GM20431 (cell line): Measurements from ENCODE around the gene ADGRE3.
"Not testable (repeated sequence)": the region's sequence is repeated elsewhere in the genome, so short reads cannot be mapped to it uniquely, and the experiment has no call there.

Source experiments
- in situ Hi-C: fragments of 300-500 bp; cut with MseI, MboI; formaldehyde crosslinking; loops from one replicate; pipeline ENCODE4 v1.15.0; 2020; ENCODE audit warnings: low sequenced_read_pairs; ENCODE audit not compliant: unreplicated experiment

ADGRE3 gene

DNA sequence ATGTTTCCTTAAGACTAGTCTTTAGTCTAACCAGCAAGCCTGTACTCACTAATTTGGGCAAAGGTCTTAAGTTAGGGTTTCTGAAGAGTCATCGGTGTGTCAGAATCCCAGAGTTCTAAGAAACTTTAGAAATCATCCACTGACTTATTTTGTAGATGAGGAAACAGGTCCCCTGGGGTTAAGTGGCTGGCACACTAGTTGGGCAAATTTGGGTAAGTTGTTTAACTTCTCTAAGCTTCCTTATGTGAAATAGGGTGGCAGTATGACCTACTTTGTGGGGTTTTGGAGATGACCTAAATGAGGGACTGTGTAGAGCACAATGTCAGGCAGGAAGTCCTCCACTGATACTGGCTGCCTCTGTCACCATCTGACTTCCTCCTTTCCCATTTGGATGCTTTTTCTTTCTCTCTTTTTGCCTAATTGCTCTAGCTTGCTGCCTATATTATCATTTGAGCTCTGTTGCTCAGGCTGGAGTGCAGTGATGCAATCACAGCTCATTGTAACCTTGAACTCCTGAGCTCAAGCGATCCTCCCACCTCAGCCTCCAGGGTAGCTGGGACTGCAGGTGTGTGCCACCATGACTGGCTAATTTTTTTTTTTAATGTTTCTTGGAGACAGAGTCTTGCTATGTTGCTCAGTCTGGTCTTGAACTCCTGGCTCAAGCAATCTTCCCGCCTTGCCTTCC lies 2.3 kb downstream of the ADGRE3 start:
- in situ Hi-C loops: no loop called here

DNA sequence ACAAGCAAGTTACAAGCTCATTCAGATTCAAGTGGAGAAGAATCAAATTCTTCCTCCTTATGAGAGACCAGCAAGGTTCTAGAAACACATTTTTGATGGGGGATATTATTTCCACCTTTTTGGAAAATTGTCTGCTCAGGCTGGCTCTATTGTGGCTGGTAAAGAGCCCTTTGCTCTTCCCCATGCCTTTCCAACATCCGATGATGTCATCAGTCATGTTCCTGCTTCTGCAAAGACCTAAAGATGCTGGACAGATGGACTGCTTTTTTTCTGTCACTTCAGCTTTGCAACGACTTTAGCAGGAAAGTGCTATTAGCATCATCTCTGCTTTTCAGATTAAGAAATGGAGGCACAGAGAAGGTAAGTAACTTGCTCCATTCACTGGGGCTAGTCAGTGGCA lies 4.2 kb downstream of the ADGRE3 start:
- in situ Hi-C loops: no loop called here

DNA sequence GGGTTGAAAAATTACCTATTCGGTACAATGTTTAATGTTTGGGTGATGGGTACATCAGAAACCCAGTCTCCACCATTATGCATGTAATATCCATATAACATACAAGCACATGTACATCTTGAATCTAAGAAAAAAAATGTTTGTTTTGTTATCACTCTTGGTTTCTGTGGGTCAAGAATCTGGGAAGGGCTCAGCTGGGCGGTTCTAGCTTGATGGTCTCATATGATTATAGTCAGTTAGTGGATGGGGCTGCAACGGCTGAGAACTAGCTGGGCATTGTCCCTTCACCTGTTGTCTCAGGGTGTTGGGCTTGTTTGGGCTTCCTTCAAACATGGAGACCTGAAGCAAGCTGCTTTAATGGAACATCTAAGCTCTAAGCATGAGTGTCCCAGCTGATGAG lies 4.7 kb downstream of the ADGRE3 start:
- in situ Hi-C loops: no loop called here

DNA sequence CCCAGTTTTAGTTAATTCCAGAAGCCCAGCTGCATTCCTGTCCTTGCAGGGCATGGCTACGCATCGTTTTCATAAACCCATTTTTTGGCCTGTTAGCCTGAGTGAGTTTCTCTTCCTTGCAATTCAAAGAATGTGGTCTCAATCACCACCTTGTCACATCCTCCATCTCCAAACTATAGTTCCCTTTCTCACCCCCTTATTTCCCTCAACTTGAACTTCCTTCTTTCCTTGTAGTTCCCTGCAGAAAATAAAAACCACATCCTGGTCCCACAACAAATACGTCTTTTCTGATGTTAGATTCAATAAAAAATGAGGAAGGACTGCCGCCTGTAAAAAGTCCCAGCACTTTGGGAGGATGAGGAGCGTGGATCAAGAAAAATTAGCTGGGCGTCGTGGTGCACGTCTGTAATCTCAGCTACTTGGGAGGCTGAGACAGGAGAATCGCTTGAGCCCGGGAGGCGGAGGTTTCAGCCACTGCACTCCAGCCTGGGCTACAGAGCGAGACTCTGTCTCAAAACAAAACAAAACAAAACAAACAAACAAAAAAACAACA lies 13.2 kb downstream of the ADGRE3 start:
- in situ Hi-C loops: no loop called here

DNA sequence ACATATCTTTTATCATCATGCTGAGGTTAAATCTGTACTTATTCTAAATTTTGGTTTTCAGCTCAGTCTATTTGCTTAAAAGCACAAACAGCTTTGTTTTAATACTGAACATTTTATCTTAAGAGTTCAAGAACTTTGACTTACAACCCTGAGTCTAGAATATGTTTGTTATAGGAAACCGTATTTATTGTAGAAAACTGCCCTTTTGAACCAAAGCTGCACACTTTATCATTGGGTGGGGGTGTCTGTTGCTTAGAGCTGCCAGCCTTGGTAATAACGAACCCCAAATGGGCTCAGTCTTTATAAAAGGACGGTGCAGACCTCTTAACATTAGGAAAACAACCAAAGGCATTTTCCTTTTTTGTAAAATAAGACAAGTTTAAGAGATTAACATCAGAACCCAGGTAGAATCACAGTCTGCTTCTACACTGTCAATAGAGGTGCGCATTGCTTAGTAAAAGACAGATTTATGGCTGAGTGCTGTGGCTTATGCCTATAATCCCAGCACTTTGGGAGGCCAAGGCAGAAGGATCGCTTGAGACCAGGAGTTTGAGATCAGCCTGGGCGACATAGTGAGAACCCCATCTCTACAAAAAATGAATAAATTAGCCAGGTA lies 14.7 kb downstream of the ADGRE3 start:
- in situ Hi-C loops: no loop called here

DNA sequence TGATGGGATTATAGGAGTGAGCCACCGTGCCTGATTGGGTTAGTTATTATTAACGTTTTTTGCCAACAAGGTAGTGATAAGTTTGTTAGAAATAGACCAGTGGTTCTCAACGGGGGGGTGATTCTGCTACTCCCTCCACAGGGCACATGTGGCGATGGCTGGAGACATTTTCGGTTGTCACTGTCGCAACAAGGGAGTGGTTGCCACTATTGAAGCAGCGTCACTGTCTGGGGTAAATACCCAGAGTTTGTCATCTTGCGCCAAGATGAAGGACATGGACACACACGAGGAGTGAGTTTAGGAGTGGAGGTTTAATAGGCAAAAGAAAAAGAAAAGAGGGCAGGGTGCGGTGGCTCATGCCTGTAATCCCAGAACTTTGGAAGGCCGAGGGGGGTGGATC lies 18.9 kb downstream of the ADGRE3 start:
- in situ Hi-C loops: no loop called here

DNA sequence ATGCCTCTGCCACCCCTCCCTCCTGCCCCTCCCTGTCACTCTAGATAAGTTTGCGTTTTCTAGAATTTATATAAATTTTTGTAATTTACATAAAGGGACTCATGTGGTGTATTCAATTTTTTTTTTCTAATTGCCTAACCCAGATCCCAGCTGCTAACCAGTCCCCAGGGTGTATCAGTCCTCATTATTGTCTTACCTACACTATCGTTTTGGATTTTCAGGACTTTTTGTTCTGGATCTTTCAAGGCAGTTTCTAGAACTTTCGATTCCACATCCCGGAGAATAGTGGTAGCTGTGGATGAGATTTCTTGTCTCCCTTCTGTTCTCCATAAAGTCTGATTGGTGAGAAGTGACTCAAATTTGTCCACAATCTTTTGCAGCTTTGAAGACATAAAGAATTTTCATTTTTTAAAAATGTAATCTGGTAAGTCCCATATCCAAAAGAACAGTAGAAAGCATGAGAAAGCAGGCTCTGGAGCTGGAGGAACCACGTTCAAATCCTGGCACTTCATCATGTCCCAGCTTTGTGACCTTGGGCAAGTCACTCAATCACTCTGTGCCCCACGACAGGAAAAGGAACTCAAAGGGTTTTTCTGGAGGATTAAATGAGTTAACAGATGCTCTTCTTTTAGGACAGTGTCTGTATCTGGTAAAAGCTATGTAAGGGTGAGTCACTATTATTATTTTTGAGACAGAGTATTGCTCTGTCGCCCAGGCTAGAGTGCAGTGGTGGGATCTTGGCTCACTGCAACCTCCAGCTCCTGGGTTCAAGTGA lies 19.7 kb downstream of the ADGRE3 start:
- in situ Hi-C loops: no loop called here

DNA sequence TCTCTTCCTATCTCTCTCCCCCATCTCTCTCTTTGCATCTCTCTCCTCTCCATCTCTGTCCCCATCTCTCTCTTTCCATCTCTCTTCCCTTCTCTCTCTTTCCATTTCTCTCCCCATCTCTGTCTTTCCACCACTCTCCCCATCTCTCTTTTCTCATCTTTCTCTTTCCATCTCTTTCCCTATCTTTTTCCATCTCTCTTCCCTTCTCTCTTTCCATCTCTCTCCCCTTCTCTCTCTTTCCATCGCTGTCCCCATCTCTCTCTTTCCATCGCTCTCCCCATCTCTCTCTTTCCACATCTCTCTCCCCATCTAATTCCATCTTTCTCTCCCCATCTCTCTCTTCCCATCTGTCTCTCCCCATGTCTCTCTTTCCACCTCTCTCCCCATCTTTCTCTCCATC lies 24.5 kb downstream of the ADGRE3 start:
- in situ Hi-C loops: no loop called here

DNA sequence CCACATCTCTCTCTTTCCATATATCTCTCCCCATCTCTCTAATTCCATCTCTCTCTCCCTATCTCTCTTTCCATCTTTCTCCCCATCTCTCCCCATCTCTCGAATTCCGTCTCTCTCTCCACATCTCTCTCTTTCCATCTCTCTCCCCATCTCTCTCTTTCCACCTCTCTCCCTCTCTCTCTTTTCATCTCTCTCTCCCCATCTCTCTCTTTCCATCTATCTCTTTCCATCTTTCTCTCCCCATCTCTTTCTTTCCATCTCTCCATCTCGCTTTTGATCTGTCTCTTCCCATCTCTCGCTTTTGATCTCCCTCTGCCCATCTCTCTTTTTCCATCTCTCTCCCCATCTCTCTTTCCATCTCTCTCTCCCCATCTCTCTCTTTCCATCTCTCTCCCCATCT lies 25.6 kb downstream of the ADGRE3 start:
- in situ Hi-C loops: no loop called here

DNA sequence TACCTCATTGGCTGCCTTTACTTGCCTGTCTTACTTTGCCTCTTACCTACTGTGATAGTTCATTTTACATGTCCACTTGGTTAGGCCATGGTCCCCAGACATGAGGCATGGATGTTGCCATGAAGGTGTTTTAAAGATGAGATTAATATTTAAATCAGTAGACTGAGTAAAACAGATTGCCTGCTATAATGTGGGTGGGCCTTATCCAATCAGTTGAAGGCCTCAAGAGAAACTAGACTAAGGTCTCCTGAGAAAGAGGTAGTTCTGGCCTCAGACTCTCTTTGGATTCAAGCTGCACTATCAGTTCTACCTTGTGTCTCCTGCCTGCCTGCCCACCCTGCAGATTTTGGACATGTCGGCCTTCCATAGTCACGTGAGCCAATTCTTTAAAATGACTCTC lies 26.1 kb downstream of the ADGRE3 start:
- in situ Hi-C loops: no loop called here

DNA sequence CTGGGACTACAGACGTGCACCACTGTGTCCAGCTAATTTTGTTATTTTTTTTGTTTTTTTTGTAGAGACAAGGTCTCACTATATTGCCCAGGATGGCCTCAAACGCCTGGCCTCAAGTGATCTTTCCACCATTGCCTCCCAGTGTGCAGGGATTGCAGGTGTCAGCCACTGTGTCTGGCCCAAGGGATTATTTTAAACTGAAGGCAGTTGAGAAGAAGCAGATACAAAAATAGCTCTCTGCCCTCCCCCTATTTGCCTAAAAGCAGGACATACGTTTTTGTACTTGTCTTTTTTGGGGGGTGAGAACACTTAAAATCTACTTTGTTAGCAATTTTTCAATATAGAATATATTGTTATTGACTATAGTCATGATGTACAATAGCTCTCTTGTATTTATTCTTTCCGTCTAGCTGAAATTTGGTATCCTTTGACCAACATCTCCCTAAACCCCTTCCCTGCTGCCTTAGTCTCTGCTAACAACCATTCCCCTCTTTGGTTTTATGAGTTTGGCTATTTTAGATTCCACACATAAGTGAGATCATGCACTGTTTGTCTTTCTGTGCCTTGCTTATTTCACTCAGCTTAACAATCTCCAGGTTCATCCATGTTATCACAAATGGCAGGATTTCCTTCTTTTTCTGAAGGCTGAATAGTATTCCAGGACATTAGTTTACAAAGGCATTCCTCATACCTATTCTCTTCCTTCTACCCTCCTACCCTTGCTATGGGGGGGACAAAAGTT lies 34.9 kb downstream of the ADGRE3 start:
- in situ Hi-C loops: no loop called here

DNA sequence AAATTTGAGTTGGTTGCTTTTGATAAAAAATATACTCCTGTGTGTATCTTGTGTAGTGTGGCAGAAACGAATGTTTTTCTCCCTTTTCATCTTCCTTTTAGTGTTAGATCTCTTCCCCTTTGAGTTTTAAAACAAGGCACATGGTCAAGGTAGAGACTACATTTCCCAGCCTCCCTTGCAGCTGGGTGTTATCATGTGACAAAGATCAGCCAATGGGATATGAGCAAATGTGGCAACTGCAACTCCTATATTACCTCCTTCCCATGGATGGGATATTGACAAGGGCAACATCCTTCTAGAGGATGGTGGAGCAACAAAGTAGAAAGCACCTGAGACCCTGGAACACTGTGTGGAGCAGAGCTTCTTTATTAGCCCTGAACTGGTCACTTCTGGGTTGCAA lies 42.4 kb downstream of the ADGRE3 start:
- in situ Hi-C loops: no loop called here

DNA sequence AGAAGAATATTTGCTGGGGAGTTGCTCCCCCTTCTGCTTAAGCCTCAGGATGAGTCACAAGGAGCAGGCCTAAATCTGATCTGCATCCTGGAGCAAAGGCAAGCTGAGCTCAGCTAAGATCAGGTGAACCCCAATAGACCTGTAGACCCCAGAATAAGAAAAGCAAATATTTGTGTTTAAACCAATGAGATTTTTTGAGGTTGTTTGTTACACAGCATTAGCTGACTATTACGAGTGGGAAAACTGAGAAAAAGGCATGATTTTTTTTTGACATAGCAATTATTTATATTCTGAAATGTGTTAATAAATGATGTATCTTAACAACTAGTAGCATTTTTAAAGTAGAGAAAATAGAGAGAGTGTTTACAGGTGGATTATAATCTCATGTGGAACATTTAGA lies 45.1 kb downstream of the ADGRE3 start:
- in situ Hi-C loops: no loop called here

DNA sequence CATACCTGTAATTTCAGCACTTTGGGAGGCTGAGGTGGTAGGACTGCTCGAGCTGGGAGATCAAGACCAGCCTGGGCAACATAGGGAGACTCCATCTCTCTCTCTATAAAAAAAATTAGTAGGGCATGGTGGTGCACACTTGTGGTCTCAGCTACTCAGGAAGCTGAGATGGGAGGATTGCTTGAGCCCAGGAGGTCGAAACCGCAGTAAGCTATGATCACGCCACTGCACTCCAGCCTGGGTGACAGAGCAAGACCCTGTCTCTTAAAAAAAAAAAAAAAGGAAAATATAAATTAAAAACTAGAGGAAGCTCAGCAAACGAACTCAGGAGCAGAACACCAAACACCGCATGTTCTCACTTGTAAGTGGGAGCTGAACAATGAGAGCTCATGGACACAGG lies 50.2 kb downstream of the ADGRE3 start:
- in situ Hi-C loops: not testable (repeated sequence)

DNA sequence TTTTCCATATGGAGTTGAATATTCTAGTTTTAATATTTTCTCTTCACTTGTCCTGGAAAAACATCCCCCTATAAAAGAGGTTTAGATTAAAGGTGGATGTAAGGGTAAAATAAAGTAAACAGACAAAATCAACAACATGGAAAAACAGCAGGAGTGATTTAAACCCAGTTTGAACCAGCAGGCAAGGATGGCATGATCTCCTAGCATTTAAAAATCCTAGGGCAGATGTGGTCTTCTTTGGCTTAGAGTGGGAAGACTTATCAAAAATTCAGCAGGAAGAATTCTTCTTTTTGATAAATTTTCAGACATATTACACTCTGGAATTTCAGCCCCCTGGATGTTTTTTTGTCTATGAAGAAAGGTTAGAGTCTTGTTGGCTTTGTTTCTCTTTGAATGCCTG lies 55.2 kb downstream of the ADGRE3 start:
- in situ Hi-C loops: no loop called here

DNA sequence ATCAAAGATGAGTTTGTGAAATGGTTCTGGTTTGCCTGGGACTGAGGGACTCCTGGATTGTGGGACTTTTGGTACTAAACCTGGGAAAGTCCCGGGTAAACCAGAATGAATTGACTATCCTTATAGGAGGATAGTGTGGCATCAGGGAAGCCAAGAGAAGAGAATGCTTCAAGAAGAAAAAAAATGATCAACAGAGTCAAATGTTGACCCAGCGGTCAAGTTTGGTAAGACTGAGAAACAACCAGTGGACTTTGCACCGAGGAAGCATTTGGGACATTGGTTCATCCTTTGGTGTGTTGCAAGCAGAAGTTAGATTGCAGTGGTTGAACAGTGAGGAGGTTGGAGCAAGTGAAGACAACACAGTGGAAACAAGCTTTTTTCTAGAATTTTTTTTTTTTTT lies 58.2 kb downstream of the ADGRE3 start:
- in situ Hi-C loops: no loop called here

DNA sequence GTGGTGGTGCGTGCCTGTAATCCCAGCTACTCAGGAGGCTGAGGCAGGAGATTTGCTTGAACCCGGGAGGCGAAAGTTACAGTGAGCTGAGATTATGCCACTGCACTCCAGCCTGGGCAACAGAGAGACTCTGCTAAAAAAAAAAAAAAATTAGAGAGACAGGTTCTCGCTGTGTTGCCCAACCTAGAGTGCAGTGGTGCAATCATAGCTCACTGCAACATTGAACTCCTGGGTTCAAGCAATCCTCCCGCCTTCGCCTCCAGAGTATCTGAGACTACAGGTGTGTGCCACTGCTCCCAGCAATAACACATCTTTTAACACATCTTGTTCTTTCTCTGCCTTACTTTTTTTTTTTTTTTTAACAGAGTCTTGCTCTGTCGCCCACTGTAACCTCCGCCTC lies 59.0 kb downstream of the ADGRE3 start:
- in situ Hi-C loops: no loop called here

DNA sequence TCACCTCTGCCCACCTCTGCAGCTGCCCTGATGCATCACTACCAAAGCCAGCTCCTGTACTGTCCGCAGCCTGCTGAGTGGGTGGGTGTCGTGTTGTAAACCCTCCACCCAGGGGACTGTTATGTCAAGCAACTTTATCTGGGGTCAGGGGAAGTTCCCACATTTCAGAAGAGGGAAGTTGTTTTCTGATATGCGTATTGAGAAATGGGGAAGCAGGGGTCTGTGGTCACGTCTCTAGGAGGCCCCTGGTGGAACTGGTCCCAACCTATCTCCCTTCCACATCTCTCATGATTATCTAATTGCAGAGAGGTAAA lies 60.6 kb downstream of the ADGRE3 start:
- in situ Hi-C loops: no loop called here

DNA sequence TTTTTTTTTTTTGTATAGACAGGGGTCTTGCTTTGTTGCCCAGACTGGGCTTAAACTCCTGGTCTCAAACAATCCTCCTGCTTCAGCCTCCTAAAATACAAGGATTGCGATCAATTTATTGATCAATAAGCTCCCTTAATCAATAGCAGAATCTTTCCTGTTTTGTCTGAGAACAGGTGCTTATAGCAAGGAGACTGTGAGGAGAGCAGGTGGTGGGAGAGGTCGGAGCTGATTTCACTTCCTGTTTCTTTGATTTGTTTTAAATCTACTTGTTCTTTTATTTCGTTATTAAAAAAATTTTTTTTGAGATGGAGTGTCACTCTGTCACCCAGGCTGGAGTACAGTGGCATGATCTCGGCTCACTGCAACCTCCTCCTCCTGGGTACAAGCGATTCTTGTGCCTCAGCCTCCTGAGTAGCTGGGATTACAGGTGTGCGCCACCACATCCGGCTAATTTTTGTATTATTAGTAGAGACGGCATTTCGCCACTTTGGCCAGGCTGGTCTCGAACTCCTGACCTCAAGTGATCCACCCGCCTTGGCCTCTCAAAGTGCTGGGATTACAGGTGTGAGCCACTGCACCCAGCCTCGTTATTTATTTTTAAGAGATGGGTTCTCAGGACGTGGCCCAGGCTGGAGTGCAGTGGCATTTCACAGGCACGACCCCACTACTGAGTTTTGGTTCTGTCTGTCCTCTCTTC lies 61.1 kb downstream of the ADGRE3 start:
- in situ Hi-C loops: not testable (repeated sequence)

DNA sequence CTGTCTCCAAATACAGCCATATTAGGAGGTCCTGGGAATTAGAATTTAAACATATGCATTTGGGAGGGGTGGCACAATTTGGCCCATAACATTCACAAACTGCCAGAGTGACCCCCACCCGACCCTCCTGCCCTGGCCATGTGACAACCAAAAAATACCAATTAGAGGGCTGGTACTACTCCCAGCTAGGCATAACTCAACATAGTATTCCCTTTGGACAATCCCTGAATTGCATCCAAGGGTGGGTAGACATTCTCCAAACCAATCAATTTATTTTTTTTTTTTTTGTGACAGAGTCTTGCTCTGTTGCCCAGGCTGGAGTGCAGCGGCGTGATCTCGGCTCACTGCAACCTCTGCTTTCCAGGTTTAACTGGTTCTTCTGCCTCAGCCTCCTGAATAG lies 62.0 kb downstream of the ADGRE3 start:
- in situ Hi-C loops: no loop called here
